ENCODE results near the gene VASP.

VASP gene

DNA sequence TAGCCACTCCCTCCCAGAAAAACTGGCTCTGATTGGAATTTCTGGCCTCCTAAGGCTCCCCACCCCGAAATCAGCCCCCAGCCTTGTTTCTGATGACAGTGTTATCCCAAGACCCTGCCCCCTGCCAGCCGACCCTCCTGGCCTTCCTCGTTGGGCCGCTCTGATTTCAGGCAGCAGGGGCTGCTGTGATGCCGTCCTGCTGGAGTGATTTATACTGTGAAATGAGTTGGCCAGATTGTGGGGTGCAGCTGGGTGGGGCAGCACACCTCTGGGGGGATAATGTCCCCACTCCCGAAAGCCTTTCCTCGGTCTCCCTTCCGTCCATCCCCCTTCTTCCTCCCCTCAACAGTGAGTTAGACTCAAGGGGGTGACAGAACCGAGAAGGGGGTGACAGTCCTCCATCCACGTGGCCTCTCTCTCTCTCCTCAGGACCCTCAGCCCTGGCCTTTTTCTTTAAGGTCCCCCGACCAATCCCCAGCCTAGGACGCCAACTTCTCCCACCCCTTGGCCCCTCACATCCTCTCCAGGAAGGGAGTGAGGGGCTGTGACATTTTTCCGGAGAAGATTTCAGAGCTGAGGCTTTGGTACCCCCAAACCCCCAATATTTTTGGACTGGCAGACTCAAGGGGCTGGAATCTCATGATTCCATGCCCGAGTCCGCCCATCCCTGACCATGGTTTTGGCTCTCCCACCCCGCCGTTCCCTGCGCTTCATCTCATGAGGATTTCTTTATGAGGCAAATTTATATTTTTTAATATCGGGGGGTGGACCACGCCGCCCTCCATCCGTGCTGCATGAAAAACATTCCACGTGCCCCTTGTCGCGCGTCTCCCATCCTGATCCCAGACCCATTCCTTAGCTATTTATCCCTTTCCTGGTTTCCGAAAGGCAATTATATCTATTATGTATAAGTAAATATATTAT lies 33.3 kb upstream of the VASP start:
- no peak for DNase-seq

DNA sequence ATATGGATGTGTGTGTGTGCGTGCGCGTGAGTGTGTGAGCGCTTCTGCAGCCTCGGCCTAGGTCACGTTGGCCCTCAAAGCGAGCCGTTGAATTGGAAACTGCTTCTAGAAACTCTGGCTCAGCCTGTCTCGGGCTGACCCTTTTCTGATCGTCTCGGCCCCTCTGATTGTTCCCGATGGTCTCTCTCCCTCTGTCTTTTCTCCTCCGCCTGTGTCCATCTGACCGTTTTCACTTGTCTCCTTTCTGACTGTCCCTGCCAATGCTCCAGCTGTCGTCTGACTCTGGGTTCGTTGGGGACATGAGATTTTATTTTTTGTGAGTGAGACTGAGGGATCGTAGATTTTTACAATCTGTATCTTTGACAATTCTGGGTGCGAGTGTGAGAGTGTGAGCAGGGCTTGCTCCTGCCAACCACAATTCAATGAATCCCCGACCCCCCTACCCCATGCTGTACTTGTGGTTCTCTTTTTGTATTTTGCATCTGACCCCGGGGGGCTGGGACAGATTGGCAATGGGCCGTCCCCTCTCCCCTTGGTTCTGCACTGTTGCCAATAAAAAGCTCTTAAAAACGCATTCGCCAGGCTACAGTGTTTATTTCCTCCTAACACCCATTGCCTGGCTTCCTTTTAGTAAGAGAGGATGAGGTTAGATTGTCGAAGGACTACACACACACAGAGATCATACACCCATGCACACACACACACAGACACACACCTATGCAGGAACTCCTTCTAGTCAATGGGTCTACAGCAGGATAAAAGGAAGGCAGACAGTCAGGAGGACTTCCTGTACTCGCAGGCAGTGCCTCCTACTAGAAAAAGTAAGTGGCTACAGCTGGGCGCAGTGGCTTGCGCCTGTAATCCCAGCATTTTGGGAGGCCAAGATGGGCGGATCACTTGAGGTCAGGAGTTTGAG lies 32.4 kb upstream of the VASP start:
- DNase-seq, result no peak

DNA sequence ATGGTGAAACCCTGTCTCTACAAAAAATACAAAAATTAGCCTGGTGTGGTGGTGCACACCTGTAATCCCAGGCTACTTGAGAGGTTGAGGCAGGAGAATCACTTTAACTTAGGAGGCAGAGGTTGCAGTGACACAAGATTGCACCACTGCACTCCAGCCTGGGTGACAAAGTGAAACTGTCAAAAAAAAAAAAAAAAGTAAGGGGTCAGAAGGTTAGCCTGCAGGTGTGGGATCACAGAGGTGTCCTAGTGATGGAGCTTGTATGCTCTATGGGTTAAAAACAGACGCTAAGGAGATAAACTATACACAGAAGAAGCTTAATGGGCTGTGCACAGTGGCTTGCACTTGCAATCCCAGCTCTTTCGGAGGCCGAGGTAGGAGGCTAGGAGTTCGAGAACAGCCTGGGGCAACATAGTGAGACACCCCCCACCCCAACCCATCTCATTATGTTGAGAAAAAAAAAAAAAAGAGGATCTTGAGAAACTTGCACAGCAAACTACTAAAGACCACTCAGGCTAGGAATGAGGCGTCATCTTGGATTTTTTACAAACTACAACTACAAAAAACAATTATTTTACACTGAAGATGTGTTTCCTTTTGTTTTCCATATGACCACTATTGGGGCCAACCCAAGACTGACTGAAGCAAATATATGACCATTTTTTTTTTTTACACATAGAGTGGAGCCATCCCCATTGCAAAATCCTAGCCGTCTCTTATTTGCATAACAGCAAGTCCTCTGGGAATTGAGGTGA lies 31.6 kb upstream of the VASP start:
- DNase-seq, result no peak

DNA sequence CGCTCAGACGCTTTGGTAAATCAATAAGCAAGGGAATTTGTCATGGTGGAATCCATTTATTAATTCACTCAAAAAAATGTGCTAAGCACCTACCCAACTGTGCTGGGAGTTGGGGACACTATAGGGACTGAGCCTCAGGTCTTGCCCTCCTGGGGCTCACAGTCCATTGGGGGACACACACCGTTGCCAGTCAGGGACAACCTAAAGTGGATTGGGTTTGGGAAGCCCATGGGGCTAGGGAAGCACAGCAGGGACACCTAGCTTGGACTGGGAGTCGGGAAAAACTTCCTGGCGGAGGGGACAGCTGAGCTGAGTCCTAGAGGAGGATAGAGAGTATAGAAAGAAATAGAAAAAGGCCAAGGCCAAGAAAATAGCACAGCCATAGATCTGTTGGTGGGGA lies 31.0 kb upstream of the VASP start:
- DNase-seq, result no peak

DNA sequence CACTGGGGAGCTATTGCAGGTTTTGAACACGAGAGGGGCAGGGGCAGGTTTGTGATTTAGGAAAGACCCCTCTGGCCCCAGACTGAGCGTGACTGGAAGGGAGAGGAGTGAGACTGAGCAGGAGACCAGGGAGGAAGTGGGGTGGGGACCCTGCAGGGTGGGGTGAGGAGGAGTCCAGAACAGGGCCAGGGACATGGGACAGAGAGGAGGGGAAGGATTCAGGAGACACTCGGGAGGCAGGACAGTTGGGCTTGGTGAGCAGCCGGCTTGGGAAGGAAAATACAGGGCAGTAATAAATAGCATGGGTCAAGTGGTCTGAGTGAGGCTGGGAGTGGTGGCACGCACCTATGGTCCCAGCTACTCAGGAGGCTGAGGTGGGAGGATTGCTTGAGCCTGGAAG lies 30.1 kb upstream of the VASP start:
- DNase-seq, result no peak

- no peak for DNase-seq
These were observed 29.4 kb upstream of the VASP start for GRCh38 chr19:45477713-45478453.

DNA sequence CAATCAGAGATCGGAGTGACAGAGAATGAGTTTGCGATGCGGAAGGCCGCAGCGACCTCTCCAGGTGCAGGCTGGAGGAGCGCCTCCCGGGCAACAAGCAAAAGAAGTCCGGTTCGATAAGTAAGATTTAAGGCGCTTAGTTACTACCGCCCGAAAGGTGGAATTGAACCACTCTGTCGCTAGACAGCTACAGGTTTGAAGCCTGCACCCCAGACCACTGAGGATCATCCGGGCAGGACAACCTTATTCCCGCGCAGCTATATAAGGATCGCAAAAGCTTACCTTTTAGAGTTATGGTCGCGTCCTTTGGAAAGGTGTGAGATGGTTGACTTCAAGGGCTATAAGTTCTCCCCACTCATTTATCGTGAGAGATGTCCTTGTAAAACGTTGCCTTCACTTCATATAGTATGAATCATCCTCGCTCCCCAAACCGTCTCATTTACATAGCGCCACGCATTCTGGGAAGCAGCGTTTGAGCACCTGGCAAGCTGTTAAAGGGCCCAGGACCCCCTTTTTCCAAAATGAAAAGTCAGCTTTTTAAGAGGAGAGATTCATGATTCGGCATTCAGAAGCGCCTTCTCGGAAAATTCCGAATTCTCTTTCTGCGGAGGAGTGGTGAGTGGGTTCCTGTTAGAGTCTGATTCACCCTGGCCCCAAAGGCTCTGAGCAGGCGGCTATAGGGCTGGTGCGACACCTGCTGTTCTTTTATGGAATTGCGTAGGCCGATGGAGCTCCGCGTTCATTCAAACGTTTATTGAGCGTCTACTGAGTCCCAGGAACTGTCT lies 28.6 kb upstream of the VASP start:
- peak; percentile 89 for DNase-seq

GRCh38 chr19:45483033-45483432 lies 24.2 kb upstream of the VASP start:
- DNase-seq, result no peak

GRCh38 chr19:45484273-45484945 lies 22.9 kb upstream of the VASP start:
- no peak for DNase-seq

DNA sequence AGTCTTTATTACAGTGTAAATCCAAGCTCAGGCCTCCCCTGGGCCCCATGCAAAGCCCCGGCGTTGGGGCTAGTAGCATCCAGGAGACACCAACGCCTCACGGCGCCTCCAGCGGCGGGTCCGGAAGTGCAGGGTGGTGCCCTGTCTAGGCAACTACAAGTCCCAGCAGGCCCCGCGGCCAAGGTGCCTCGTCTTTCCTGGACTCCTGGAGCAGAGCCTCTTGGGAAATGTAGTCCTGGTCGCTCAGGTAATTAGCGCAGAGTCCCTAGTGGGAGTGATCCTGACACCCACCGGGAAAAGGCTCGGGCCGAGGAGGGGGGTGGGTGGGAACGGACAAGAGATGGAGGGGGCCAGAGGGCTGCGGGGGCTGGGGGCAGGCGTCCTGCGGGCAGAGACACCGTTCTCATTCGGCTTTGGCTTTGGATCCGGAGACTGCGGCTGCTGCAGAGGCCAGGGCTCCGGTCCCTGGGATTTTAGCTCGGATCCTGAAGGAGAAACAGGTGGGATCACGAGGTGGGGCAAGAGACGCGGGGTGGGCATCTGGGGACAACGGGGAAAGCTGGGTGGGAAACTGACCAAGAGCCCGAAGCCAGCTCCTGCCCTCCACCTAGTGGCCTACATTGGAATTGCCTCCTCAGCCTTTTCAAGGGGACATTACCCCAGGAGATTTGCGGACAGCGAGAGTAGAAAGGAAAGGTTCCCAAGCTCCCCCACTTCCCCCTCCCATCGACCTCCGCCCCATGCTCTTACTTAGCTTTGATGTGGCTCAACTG lies 21.8 kb upstream of the VASP start:
- peak; percentile 97 for DNase-seq

- no peak for DNase-seq
These were observed 18.6 kb upstream of the VASP start for GRCh38 chr19:45488708-45489107.

- DNase-seq, result no peak
These were observed 17.9 kb upstream of the VASP start for GRCh38 chr19:45489216-45489855.

- no peak for DNase-seq
These were observed 15.1 kb upstream of the VASP start for GRCh38 chr19:45492137-45492626.

- DNase-seq, result no peak
These were observed 14.4 kb upstream of the VASP start for GRCh38 chr19:45492627-45493470.

- no peak for DNase-seq
These were observed 12.9 kb upstream of the VASP start for GRCh38 chr19:45494261-45494916.

DNA sequence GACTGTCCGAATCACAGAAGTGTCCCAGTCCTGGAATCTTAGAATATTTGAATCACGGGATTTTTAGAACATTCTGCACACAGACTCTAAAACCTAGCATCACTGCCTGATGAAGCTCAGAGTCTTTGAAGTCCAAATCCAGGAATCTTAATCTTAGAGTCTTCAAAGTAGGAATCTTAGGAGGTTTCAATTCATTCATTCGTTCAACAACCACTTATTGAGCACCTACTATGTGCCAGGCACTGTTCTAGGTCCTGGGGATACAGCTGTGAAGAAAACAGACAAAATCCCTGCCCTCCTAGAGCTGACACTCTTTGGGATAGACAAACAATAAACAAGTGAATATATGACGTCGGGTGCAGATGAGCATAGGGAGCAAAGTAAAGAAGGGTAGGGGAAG lies 12.1 kb upstream of the VASP start:
- DNase-seq, result no peak

GRCh38 chr19:45496349-45496953 lies 10.8 kb upstream of the VASP start:
- DNase-seq, result peak; percentile 51
